Mucosa of rectum (tissue), 2 donors: ENCODE results near the gene PPP2R2D.

Experiments
- H3K27ac ChIP-seq, 2 donors: one replicate each; pipeline ENCODE4 v1.7.0; 2013; ENCODE audit warnings: inconsistent platforms in 2 of 2, low read depth in 2 of 2, low read length in 2 of 2
- H3K27me3 ChIP-seq, 2 donors: one replicate each; pipeline ENCODE4 v1.7.0; 2013; ENCODE audit warnings: low read length in 2 of 2; ENCODE audit not compliant: control insufficient read depth in 2 of 2, insufficient read depth in 2 of 2
- H3K36me3 ChIP-seq, 2 donors: one replicate each; pipeline ENCODE4 v1.7.0; 2013; ENCODE audit warnings: low read length in 2 of 2; ENCODE audit not compliant: control insufficient read depth in 2 of 2, insufficient read depth in 2 of 2
- H3K4me1 ChIP-seq, 2 donors: one replicate each; pipeline ENCODE4 v1.7.0; 2013; ENCODE audit warnings: low read length in 2 of 2, mild to moderate bottlenecking in 1 of 2; ENCODE audit not compliant: control insufficient read depth in 2 of 2, insufficient read depth in 2 of 2
- H3K4me3 ChIP-seq, 2 donors: one replicate each; pipeline ENCODE4 v1.7.0; 2013; ENCODE audit warnings: low read length in 2 of 2
- H3K9ac ChIP-seq, 2 donors: one replicate each; pipeline ENCODE4 v1.7.0; 2013; ENCODE audit warnings: low read length in 2 of 2, low read depth in 1 of 2, mild to moderate bottlenecking in 1 of 2
- H3K9me3 ChIP-seq, 2 donors: one replicate each; pipeline ENCODE4 v1.7.0; 2013; ENCODE audit warnings: low read length in 2 of 2; ENCODE audit not compliant: control insufficient read depth in 2 of 2
- donor health status: healthy.
- donor health status: Normal muscosa, but diverticular disease.

The PPP2R2D gene

DNA sequence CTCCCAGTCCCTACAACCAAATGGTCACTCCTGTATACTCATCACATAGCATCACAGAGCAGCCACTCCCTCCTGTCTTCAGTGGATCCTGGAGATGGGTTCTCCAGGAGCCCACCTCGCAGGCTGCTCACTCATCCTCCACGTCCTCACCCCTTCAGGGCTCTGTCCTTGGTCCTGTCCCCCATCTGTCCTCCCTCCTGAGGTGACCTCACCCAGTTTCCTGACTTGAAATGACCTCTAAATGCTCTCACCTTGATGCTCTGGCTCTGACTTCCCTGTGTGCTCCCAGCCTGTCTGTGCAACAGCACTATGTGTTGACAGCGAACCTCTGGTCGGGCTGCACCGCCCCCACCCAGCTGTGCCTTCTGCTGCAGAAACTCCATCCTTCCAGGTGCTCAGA, 2.1 kb upstream of the PPP2R2D start:
- Histone ChIP-seq H3K9ac (no peak overlapping the region), H3K9me3 (no peaks in the 10 kb centered on the region), H3K4me1 (peaks cover 16 to 19% of the 10 kb centered on the region in 2 donors), H3K36me3 (peaks cover 0 to 2% of the 10 kb centered on the region in 2 donors), H3K4me3 (no peak overlapping the region), H3K27me3 (peaks cover 5 to 10% of the 10 kb centered on the region in 2 donors), H3K27ac (no peak overlapping the region)

DNA sequence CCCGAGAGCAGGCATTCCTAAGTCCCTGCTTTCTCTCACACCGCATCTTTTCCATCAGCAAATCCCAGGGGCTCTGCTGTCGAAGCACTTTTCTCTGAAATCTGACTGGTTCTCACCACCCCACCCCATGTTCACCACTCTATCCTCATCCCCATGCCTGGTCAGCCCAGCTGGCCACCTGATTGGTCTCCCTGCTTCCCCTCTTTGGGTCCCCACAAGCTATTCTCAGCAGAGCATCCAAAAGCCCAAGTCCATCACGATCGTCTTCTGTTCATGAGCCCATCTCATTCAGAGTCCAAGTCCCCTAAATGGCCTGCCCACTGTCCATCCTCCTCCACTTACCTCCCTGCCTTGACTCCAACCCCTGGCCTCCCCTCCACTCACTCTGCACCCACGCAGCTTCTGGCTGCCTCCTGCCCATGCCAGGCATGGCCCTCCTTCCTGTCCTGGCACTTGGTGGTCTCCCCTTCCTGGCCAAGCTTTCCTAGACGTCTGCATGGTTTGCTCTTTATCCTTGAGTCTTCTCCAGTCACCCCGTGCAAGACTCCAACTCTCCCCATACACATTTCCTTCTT, 1.6 kb upstream of the PPP2R2D start:
- no peak overlapping the region for H3K27ac ChIP-seq

DNA sequence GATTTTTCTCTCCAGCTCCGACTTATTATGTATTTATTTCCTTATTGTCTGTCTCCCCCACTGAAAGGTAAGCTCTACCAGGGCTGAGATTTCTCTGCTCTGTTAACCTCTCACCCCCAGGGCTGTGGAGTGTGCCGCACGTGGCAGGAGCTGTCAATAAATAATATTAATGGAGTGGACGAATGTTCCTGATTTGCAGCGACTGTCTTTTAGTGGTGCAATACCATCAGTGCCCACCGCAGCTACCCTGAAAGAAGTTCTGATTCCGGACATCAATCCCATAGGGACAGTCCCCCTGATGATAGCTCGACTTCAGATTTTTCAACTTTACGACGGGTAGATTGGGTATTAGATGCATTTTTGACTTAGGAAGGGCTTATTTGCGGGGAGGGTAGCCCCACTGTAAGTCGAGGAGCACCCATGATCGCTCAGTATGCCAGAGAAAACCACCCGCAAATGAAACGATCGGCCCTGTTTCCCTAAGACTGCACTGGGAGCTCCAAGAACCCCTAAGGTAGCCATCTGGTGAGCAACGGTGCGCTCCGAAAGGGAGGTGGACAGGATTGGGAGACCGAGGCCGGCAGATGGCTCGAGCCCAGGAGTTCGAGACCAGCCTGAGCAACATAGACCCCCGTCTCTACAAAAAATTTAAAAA, 986 bp upstream of the PPP2R2D start:
- Histone ChIP-seq H3K9me3 (no peaks in the 10 kb centered on the region), H3K36me3 (peaks cover 0 to 2% of the 10 kb centered on the region in 2 donors), H3K4me1 (peaks cover 16 to 19% of the 10 kb centered on the region in 2 donors), H3K4me3 (peak overlapping the region; percentile 75 to 84), H3K27me3 (peaks cover 5 to 10% of the 10 kb centered on the region in 2 donors), H3K9ac (peak overlapping the region; percentile 48 to 81), H3K27ac (peak overlapping the region in 1 of 2 donors; percentile 91)

More for the DNA sequence above, 1.6 kb upstream of the PPP2R2D start:
- H3K36me3 ChIP-seq, result peaks cover 0 to 2% of the 10 kb centered on the region in 2 donors
- peaks cover 16 to 19% of the 10 kb centered on the region in 2 donors for H3K4me1 ChIP-seq
- H3K4me3 ChIP-seq, result no peak overlapping the region
- no peak overlapping the region for H3K9ac ChIP-seq
- no peaks in the 10 kb centered on the region for H3K9me3 ChIP-seq
- H3K27me3 ChIP-seq, result peaks cover 5 to 10% of the 10 kb centered on the region in 2 donors

DNA sequence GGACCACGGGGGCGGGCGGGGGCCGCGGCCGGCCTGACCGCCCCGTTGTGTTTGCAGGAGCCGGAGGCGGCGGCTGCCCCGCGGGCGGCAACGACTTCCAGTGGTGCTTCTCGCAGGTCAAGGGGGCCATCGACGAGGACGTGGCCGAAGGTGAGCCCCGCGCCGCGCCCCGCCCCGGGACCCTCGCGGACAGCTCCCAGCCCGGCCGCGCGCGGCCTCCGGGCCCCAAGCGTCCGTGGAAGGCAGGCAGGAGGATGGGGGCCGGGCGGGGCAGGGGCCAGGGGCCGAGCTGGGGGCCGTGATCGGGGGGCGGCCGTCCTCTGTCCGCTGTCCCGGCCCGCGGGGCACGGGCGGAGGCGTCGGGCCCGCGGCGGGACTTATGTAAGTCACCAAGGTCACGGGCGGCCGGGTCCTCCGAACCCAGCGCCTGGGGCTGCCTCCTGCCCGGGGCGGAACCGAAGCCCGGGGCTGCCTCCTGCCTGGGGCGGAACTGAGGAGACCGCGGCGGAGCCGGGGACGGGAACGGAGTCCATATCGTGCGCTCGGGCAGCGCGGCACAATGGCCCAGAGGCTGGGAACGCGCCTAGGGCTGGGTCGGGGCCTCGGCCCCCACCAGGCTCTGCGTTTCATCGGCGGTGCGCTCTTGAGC, 497 bp downstream of the PPP2R2D start:
- Histone ChIP-seq H3K27me3 (peaks cover 5 to 10% of the 10 kb centered on the region in 2 donors), H3K36me3 (peaks cover 2 to 10% of the 10 kb centered on the region in 2 donors), H3K4me1 (peaks cover 19 to 26% of the 10 kb centered on the region in 2 donors), H3K9me3 (no peaks in the 10 kb centered on the region), H3K27ac (peak overlapping the region; percentile 87 to 91), H3K4me3 (peak overlapping the region; percentile 72 to 85), H3K9ac (peak overlapping the region; percentile 86 to 88)

DNA sequence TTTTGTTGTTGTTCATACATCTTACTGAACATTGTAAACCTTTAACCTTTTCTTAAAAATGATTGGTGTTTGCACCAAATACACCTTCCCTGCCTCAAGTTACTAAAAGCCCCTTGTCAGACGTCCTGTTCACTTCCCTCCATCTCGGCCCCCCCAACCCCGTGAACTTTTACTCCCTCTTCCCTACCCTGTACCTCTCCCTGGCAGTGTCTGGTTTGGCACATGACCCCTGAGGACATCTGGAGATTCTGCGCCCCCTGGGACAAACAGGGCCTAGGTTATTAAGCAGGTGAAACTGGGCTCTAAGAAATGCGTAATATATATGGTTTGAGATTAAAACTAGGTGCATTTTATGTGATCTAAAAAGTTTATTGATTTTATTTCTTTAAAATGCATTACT, 1.4 kb downstream of the PPP2R2D start:
- Histone ChIP-seq H3K9me3 (no peaks in the 10 kb centered on the region), H3K9ac (peak overlapping the region; percentile 86 to 88)

DNA sequence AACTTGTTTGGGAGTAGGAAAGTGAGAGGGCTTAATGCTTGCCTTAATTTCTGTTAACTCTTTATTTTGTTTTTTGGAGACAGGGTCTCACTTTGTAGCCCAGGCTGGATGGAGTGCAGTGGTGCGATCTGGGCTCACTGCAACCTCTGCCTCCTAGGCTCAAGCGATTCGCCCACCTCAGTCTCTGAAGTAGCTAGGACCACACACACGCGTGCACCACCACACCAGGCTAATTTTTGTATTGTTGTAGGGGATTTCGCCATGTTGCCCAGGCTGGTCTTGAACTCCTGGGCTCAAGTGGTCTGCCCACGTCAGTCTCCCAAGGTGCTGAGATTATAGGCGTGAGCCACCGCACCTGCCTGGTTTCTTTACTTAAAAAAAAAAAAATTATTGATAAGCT, 1.9 kb downstream of the PPP2R2D start:
- peaks cover 19 to 26% of the 10 kb centered on the region in 2 donors for H3K4me1 ChIP-seq
- no peaks in the 10 kb centered on the region for H3K9me3 ChIP-seq
- no peak overlapping the region for H3K4me3 ChIP-seq
- H3K27ac ChIP-seq, result no peak overlapping the region
- H3K27me3 ChIP-seq, result peaks cover 5 to 10% of the 10 kb centered on the region in 2 donors
- no peak overlapping the region for H3K9ac ChIP-seq
- peaks cover 2 to 10% of the 10 kb centered on the region in 2 donors for H3K36me3 ChIP-seq

More for the DNA sequence above, 1.4 kb downstream of the PPP2R2D start:
- peaks cover 19 to 26% of the 10 kb centered on the region in 2 donors for H3K4me1 ChIP-seq
- peaks cover 2 to 10% of the 10 kb centered on the region in 2 donors for H3K36me3 ChIP-seq
- peak overlapping the region in 1 of 2 donors; percentile 91 for H3K27ac ChIP-seq
- peaks cover 5 to 10% of the 10 kb centered on the region in 2 donors for H3K27me3 ChIP-seq
- peak overlapping the region; percentile 72 to 85 for H3K4me3 ChIP-seq

DNA sequence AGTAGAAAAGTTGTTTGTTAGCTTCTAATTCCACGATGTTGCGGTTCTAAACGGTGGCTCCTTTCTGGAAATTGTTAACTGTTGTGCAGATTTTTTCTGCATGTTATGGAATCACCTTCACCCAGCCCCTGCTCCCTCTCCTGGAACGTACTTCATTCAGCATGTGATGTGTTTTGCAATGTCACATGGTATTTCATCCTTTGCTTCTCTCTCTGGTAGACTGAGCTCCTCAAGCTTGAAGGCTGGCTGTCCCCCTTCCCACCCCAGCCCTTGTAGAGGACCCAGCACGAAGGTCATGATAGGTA, 4.4 kb downstream of the PPP2R2D start:
- H3K4me1 ChIP-seq, result peaks cover 13 to 25% of the 10 kb centered on the region in 2 donors
- H3K9ac ChIP-seq, result no peak overlapping the region
- no peak overlapping the region for H3K27ac ChIP-seq
- peaks cover 7 to 14% of the 10 kb centered on the region in 2 donors for H3K36me3 ChIP-seq
- H3K9me3 ChIP-seq, result no peaks in the 10 kb centered on the region
- no peaks in the 10 kb centered on the region for H3K27me3 ChIP-seq
- H3K4me3 ChIP-seq, result no peak overlapping the region

DNA sequence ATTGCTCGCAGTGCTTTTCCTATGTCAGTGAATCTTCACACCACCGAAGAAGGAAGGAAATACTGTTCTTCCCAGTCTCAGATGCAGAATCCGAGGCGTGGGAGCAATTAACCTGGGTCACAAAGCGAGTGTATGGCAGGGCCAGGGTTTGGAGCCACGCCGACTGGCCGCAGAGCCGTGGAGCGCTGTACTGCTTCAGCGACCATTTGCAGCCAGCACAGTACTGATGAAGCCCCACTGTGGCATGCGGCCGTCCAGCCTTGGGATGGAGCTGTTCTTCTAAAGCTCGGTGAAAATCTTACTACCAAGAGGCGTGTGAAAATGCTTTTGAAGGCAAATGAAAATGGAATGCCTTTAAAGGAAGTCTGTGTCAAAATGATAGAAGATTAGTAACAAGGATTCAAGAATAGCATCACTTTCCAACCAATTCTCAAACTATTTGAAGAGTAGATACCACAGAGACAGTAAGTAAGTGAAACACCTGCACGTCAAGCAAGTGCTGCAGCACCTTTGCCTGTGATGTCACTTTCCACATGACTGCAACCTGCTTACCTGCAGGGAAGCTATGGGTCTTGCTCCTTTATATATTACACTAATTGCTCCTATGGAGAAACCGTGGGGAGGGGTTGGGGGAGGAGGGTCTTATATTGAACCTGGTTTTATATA, 4.9 kb downstream of the PPP2R2D start:
- no peak overlapping the region for H3K4me3 ChIP-seq
- H3K27ac ChIP-seq, result no peak overlapping the region
- peaks cover 12 to 25% of the 10 kb centered on the region in 2 donors for H3K4me1 ChIP-seq
- H3K36me3 ChIP-seq, result peaks cover 10 to 14% of the 10 kb centered on the region in 2 donors
- H3K9ac ChIP-seq, result no peak overlapping the region
- no peaks in the 10 kb centered on the region for H3K27me3 ChIP-seq
- no peaks in the 10 kb centered on the region for H3K9me3 ChIP-seq

DNA sequence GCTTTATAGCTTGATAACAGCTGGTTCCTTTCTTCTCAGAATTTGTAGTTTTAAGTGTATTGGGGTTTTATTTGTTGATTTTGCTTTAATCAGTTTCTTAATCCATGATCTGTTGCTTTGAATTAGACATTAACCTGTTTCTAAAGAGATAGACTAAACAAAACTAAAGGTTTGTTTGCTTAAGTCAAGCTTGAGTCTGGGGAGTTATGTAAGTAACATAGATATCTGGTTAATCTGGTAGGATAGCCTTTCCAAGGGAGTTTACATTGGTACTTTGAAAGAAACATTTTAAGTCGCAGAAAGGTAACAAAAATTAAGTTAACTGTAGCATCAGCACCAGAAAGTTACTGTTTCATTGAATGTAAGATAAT, 5.4 kb downstream of the PPP2R2D start:
- Histone ChIP-seq H3K4me1 (peaks cover 12 to 25% of the 10 kb centered on the region in 2 donors), H3K27me3 (no peaks in the 10 kb centered on the region), H3K4me3 (no peak overlapping the region), H3K27ac (no peak overlapping the region), H3K9me3 (no peaks in the 10 kb centered on the region), H3K9ac (no peak overlapping the region), H3K36me3 (peaks cover 10 to 14% of the 10 kb centered on the region in 2 donors)

DNA sequence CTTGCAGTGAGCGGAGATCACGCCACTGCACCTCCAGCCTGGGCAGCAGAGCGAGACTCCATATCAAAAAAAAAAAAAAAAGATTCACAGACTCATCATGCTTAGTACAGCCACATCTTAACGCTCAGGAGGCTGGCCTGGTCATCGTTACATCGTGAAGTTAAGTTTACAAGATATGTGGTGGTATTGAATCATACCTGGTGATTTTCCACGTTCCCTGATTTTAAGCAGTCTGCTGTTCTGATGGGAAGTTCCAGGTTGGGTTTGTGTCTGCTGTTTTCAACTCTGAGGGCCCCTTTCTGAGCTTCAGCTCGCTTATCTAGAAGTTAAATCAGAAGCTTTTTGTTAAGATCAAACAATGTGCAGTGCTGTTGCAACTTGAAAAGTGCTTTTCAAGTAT, 6.9 kb downstream of the PPP2R2D start:
- no peak overlapping the region for H3K9ac ChIP-seq
- H3K27me3 ChIP-seq, result no peaks in the 10 kb centered on the region
- peaks cover 12% of the 10 kb centered on the region in 2 donors for H3K36me3 ChIP-seq
- H3K27ac ChIP-seq, result no peak overlapping the region
- H3K4me3 ChIP-seq, result no peak overlapping the region
- no peaks in the 10 kb centered on the region for H3K9me3 ChIP-seq
- H3K4me1 ChIP-seq, result peaks cover 4 to 16% of the 10 kb centered on the region in 2 donors
